Epithelial cell of esophagus (primary cell): ENCODE results near the gene TMED10.

ENCODE experiments used
- DNase-seq: peaks from one replicate; pipeline ENCODE4 v3.0.0; 2010; ENCODE audit warnings: low read depth
- H3K4me3 ChIP-seq: 2 replicates; pipeline ENCODE4 v1.5.1; 2011; ENCODE audit warnings: mild to moderate bottlenecking, low read length, control low read depth
- CTCF ChIP-seq: IDR thresholded peaks from 2 replicates; pipeline ENCODE4 v1.5.1; 2011; ENCODE audit warnings: low read depth, mild to moderate bottlenecking, low read length, control low read depth, inconsistent platforms; ENCODE audit not compliant: insufficient read depth; ENCODE audit errors: missing control alignments

TMED10 gene

GRCh38 chr14:75125617-75126016, 50.8 kb downstream of the TMED10 start:
- DNase-seq: peak; percentile 54
- TF ChIP-seq CTCF: no peak
- peak overlapping the region; percentile 61 for H3K4me3 ChIP-seq

GRCh38 chr14:75123991-75124390, 52.4 kb downstream of the TMED10 start:
- DNase-seq: peak; percentile 86
- no peak overlapping the region for H3K4me3 ChIP-seq
- TF ChIP-seq CTCF: no peak

DNA sequence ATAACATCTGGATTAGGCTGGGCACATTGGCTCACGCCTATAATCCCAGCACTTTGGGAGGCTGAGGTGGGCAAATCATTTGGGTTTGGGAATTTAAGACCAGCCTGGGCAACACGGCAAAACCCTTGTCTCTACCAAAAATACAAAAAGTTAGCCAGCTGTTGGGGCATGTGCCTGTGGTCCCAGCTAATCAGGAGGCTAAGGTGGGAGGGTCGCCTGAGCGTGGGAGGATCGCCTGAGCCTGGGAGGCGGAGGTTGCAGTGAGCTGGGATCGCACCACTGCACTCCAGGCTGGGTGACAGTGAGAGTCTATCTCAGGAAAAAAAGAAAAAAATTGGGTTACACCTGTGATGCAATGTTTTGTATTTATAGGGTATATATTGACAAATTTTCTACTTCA, 54.9 kb downstream of the TMED10 start:
- no peak for DNase-seq
- H3K4me3 ChIP-seq: no peak overlapping the region
- TF ChIP-seq CTCF: no peak

DNA sequence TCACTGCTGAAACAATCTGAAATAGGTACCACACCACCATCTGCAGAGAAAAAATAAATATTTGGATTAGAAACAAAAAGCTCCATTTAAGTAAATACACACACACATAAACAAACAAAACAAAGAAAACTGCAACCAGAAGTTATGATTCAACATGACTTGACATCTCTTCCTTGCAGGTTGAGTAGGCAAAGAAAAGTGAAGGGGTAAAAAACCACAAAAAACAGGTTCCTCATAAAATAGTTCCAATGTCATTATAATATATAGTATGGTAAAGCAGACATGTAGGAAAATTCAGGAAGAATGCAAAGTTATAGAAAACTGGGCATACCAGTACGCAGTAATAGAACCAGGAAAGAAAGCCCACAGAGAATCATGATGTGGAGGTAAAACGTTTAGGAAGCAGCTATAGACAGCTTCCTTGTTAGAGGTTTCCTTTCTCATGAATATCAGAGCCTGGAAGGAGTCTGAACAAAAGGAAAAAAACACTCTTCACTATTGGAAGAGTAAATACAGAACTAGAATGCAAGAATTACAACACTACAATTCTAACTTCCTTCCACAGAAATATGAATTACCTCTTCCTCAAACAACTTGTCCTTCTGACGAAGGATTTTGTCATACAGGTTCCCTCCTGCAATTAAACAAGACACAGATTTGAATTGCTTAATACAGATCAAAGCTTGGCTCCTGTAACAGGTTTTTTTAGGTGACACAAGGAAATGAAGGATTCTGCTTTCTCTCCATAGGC, 55.7 kb downstream of the TMED10 start:
- no peak overlapping the region for H3K4me3 ChIP-seq
- no peak for TF ChIP-seq CTCF
- peak; percentile 34 for DNase-seq

GRCh38 chr14:75119056-75119455, 57.4 kb downstream of the TMED10 start:
- DNase-seq: peak; percentile 29
- TF ChIP-seq CTCF: no peak
- no peak overlapping the region for H3K4me3 ChIP-seq

GRCh38 chr14:75113932-75114539, 62.4 kb downstream of the TMED10 start:
- TF ChIP-seq CTCF: no peak
- no peak overlapping the region for H3K4me3 ChIP-seq
- no peak for DNase-seq

- no peak for TF ChIP-seq CTCF
- H3K4me3 ChIP-seq: no peak overlapping the region
- DNase-seq: no peak
Observed at GRCh38 chr14:75109877-75110276, 66.5 kb downstream of the TMED10 start.
